Panc1 (cell line): ENCODE measurements around the gene IL36B. TPM values are rescaled to one million over a fixed set of nuclear protein-coding genes. Genes with fewer than 3 reads are reported as not detected.

Source experiments
- ATAC-seq: fragments of 200-7000 bp; cut with Tn5 transposase; 2 replicates; pipeline ENCODE4 v1.9.1; 2020; ENCODE audit warnings: mild to moderate bottlenecking, moderate library complexity
- BruUV-seq: library from RNA; stranded (reverse); fragments of 400-500 nt; replicated peaks from 2 replicates; lab custom pipeline; 2021; lab: Mats Ljungman, UMichigan
- CTCF ChIA-PET: fragments of 300-600 bp; sonication (Branson Sonifier 250); formaldehyde crosslinking; loops from one replicate; lab custom pipeline; 2022; ENCODE audit warnings: antibody characterized with exemption; lab: Charles Lee
- POLR2A ChIA-PET: fragments of 300-600 bp; sonication (Branson Sonifier 250); formaldehyde crosslinking; loops from one replicate; lab custom pipeline; 2022; ENCODE audit warnings: antibody characterized with exemption; lab: Charles Lee
- DNase-seq: peaks from one replicate; pipeline ENCODE4 v3.0.0-alpha.2; 2010; ENCODE audit warnings: low read depth, low spot score
- H3K27ac ChIP-seq: 2 replicates; pipeline ENCODE4 v1.5.1; 2011; ENCODE audit warnings: mild to moderate bottlenecking, low read length, inconsistent platforms
- H3K27me3 ChIP-seq: fragments of 200-500 bp; sonication (Bioruptor generic); 2 replicates; pipeline ENCODE4 v1.6.0; 2014; ENCODE audit warnings: low read length, inconsistent platforms; ENCODE audit not compliant: control insufficient read depth, insufficient read depth
- H3K36me3 ChIP-seq: fragments of 200-500 bp; sonication (Bioruptor generic); 2 replicates; pipeline ENCODE4 v1.5.1; 2014; ENCODE audit warnings: inconsistent platforms, mild to moderate bottlenecking, low read length, moderate library complexity; ENCODE audit not compliant: control insufficient read depth, insufficient read depth
- H3K4me1 ChIP-seq: 2 replicates; pipeline ENCODE4 v1.5.1; 2011; ENCODE audit warnings: inconsistent platforms, mild to moderate bottlenecking, low read length, moderate library complexity; ENCODE audit not compliant: control insufficient read depth, insufficient read depth
- H3K4me3 ChIP-seq, 2 experiments: 2 replicates each; pipeline ENCODE4 v1.5.1; 2011 to 2012; ENCODE audit warnings: low read depth in 2 of 2, low read length in 2 of 2, mild to moderate bottlenecking in 2 of 2, inconsistent platforms in 1 of 2, moderate library complexity in 1 of 2
- H3K9me3 ChIP-seq: fragments of 200-500 bp; sonication (Bioruptor generic); 2 replicates; pipeline ENCODE4 v1.5.1; 2014; ENCODE audit warnings: low read depth, mild to moderate bottlenecking, inconsistent platforms, low read length, moderate library complexity; ENCODE audit not compliant: control insufficient read depth, insufficient read depth
- POLR2AphosphoS5 ChIP-seq: IDR thresholded peaks from 2 replicates; pipeline ENCODE4 v1.6.1; 2012; ENCODE audit warnings: mild to moderate bottlenecking, low read depth, low read length, moderate library complexity
- SIN3A ChIP-seq: IDR thresholded peaks from 2 replicates; pipeline ENCODE4 v1.6.1; 2012; ENCODE audit warnings: low read depth, mild to moderate bottlenecking, low read length, moderate library complexity, borderline replicate concordance; ENCODE audit not compliant: insufficient read depth
- TCF7L2 ChIP-seq: IDR thresholded peaks from 2 replicates; pipeline ENCODE4 v1.6.1; 2011; ENCODE audit warnings: mild to moderate bottlenecking, low read depth, low read length, inconsistent platforms
- in situ Hi-C: cut with HindIII; loops from 2 replicates; pipeline ENCODE4 v1.10.0; 2016; ENCODE audit warnings: low sequenced_read_pairs, low pct_unique_long_range_greater_than_20kb
- intact Hi-C: fragments of 100-400 bp; cut with micrococcal nuclease; formaldehyde crosslinking; loops from one replicate; pipeline ENCODE4 v1.10.0; 2022; ENCODE audit not compliant: unreplicated experiment
- total RNA-seq: library from RNA; stranded (reverse); gene quantifications from one replicate; pipeline ENCODE4 v1.2.1, GENCODE V29; 2021; ENCODE audit not compliant: unreplicated experiment
- TF ChIP-seq, protein P1 (sequence below), 2 experiments: IDR thresholded peaks; 2 replicates each; pipeline ENCODE4 v1.6.1; 2011 to 2012; ENCODE audit warnings: low read depth in 2 of 2, control low read depth in 1 of 2, low read length in 1 of 2, mild to moderate bottlenecking in 1 of 2, moderate library complexity in 1 of 2; ENCODE audit not compliant: insufficient read depth in 1 of 2
- TF ChIP-seq, protein P2 (sequence below): fragments of 450-650 bp; IDR thresholded peaks from 2 replicates; pipeline ENCODE4 v1.5.1; 2017; ENCODE audit warnings: mild to moderate bottlenecking

IL36B gene
- total RNA-seq, 1 experiment from 2014 or later, result not detected

DNA sequence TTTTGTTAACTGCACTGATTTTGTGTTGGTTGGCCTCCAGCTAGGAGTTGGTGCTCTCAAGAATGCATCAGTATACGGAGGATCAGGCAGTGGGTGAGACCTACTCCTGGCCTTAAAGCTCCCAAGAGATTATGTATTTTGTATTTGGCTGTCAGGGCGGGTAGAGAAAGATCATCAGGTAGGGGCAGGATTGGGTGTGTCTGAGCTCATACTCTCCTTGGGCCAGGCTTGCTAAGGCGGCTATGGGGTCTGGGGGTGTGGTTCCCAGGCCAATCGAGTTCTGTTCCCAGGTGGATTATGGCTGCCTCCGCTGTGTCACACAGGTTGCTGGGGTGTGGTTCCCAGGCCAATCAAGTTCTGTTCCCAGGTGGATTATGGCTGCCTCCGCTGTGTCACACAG is 45.9 kb upstream of the IL36B start:
- Histone ChIP-seq H3K9me3 (no peaks in the 10 kb centered on the region), H3K27ac (no peak overlapping the region), H3K4me1 (no peaks in the 10 kb centered on the region), H3K4me3 (no peak overlapping the region), H3K36me3 (no peaks in the 10 kb centered on the region), H3K27me3 (peaks cover 4% of the 10 kb centered on the region)
- POLR2A ChIA-PET, result no interaction called here
- TF ChIP-seq SIN3A (no peak), TCF7L2 (no peak), POLR2AphosphoS5 (no peak)
- TF ChIP-seq, protein P1, sequence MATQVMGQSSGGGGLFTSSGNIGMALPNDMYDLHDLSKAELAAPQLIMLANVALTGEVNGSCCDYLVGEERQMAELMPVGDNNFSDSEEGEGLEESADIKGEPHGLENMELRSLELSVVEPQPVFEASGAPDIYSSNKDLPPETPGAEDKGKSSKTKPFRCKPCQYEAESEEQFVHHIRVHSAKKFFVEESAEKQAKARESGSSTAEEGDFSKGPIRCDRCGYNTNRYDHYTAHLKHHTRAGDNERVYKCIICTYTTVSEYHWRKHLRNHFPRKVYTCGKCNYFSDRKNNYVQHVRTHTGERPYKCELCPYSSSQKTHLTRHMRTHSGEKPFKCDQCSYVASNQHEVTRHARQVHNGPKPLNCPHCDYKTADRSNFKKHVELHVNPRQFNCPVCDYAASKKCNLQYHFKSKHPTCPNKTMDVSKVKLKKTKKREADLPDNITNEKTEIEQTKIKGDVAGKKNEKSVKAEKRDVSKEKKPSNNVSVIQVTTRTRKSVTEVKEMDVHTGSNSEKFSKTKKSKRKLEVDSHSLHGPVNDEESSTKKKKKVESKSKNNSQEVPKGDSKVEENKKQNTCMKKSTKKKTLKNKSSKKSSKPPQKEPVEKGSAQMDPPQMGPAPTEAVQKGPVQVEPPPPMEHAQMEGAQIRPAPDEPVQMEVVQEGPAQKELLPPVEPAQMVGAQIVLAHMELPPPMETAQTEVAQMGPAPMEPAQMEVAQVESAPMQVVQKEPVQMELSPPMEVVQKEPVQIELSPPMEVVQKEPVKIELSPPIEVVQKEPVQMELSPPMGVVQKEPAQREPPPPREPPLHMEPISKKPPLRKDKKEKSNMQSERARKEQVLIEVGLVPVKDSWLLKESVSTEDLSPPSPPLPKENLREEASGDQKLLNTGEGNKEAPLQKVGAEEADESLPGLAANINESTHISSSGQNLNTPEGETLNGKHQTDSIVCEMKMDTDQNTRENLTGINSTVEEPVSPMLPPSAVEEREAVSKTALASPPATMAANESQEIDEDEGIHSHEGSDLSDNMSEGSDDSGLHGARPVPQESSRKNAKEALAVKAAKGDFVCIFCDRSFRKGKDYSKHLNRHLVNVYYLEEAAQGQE (IDR thresholded peaks at IDR 0.05; ENCODE audit: insufficient read depth in 1 of 2, low read depth in 2 of 2, low read length in 1 of 2), result no peak
- TF ChIP-seq, protein P2, sequence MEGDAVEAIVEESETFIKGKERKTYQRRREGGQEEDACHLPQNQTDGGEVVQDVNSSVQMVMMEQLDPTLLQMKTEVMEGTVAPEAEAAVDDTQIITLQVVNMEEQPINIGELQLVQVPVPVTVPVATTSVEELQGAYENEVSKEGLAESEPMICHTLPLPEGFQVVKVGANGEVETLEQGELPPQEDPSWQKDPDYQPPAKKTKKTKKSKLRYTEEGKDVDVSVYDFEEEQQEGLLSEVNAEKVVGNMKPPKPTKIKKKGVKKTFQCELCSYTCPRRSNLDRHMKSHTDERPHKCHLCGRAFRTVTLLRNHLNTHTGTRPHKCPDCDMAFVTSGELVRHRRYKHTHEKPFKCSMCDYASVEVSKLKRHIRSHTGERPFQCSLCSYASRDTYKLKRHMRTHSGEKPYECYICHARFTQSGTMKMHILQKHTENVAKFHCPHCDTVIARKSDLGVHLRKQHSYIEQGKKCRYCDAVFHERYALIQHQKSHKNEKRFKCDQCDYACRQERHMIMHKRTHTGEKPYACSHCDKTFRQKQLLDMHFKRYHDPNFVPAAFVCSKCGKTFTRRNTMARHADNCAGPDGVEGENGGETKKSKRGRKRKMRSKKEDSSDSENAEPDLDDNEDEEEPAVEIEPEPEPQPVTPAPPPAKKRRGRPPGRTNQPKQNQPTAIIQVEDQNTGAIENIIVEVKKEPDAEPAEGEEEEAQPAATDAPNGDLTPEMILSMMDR, result no peak
- no peak for DNase-seq
- BruUV-seq, result no TSS peak
- intact Hi-C loops, result no loop called here
- CTCF ChIA-PET, result no interaction called here
- in situ Hi-C loops, result no loop called here
- no peak for ATAC-seq

DNA sequence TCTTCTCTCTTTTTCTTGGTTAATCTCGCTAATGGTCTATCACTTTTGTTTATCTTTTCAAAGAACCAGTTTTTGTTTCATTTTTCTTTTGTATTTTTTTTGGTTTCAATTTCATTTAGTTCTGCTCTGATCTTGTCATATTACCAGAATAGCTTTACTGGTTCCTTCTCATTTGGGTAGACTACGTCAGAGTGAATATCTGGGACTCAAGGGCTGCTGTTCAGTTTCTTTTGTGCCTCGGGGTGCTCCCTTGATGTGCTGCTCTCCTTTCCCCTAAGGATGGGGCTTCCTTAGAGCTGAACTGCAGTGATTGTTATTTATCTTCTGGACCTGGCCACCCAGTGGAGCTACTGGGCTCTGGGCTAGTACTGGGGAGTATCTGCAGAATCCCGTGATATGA is 45.4 kb upstream of the IL36B start:
- BruUV-seq, result no TSS peak

More for the DNA sequence above, 45.4 kb upstream of the IL36B start:
- in situ Hi-C loops (no loop called here), intact Hi-C loops (no loop called here)
- DNase-seq (no peak), ATAC-seq (no peak)
- H3K27ac ChIP-seq, result no peak overlapping the region
- peaks cover 8% of the 10 kb centered on the region for H3K27me3 ChIP-seq
- CTCF ChIA-PET, result interaction anchor here (0.7 kb wide), 1 partner anchor 18 kb away, joined by 3 read pairs; no protein-coding TSS in a partner anchor
- POLR2A ChIA-PET, result no interaction called here
- no peak for TF ChIP-seq TCF7L2
- no peak for TF ChIP-seq SIN3A
- TF ChIP-seq, protein P2, result no peak
- no peak for TF ChIP-seq POLR2AphosphoS5
- TF ChIP-seq, protein P1 (IDR thresholded peaks at IDR 0.05; ENCODE audit: insufficient read depth in 1 of 2, low read depth in 2 of 2, low read length in 1 of 2), result no peak
- no peaks in the 10 kb centered on the region for H3K36me3 ChIP-seq
- H3K4me1 ChIP-seq, result no peaks in the 10 kb centered on the region
- H3K4me3 ChIP-seq, result no peak overlapping the region
- no peaks in the 10 kb centered on the region for H3K9me3 ChIP-seq
